ENCODE measurements around the gene MCF2L.

- TF ChIP-seq, protein P1, sequence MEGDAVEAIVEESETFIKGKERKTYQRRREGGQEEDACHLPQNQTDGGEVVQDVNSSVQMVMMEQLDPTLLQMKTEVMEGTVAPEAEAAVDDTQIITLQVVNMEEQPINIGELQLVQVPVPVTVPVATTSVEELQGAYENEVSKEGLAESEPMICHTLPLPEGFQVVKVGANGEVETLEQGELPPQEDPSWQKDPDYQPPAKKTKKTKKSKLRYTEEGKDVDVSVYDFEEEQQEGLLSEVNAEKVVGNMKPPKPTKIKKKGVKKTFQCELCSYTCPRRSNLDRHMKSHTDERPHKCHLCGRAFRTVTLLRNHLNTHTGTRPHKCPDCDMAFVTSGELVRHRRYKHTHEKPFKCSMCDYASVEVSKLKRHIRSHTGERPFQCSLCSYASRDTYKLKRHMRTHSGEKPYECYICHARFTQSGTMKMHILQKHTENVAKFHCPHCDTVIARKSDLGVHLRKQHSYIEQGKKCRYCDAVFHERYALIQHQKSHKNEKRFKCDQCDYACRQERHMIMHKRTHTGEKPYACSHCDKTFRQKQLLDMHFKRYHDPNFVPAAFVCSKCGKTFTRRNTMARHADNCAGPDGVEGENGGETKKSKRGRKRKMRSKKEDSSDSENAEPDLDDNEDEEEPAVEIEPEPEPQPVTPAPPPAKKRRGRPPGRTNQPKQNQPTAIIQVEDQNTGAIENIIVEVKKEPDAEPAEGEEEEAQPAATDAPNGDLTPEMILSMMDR (IDR thresholded peaks at IDR 0.05): no peak
- TF ChIP-seq KDM1A (IDR thresholded peaks at IDR 0.05; ENCODE audit: low read depth): no peak
- no peak for TF ChIP-seq MAX (IDR thresholded peaks at IDR 0.05)
- no peak for TF ChIP-seq BHLHE40 (IDR thresholded peaks at IDR 0.05; ENCODE audit: low read depth, low read length)
- TF ChIP-seq NPAS2 (CRISPR knock-in tag; IDR thresholded peaks at IDR 0.05; ENCODE audit: borderline replicate concordance): no peak
- TF ChIP-seq SREBF2 (IDR thresholded peaks at IDR 0.05): no peak
- TF ChIP-seq, protein P2, sequence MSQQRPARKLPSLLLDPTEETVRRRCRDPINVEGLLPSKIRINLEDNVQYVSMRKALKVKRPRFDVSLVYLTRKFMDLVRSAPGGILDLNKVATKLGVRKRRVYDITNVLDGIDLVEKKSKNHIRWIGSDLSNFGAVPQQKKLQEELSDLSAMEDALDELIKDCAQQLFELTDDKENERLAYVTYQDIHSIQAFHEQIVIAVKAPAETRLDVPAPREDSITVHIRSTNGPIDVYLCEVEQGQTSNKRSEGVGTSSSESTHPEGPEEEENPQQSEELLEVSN (IDR thresholded peaks at IDR 0.05; ENCODE audit: borderline replicate concordance, low read depth): no peak
- no peak for TF ChIP-seq EHMT2 (IDR thresholded peaks at IDR 0.05; ENCODE audit: low read depth)
- TF ChIP-seq SMC3 (IDR thresholded peaks at IDR 0.05): no peak
- no peak for TF ChIP-seq FOXS1 (CRISPR knock-in tag; IDR thresholded peaks at IDR 0.05)
These were observed 33.3 kb downstream of the MCF2L start for GRCh38 chr13:113002206-113002912.

All from A549 (cell line).